ENCODE results near the gene ERMN. TPM values are rescaled to one million over a fixed set of nuclear protein-coding genes. Genes with fewer than 3 reads are reported as not detected.
A peak's percentile ranks its signal among the peaks of the same experiment; 100 is the strongest.

The ERMN gene
- total RNA-seq, 4 donors from 2014 or later, result 0.14 to 0.64 TPM; not detected in 2

DNA sequence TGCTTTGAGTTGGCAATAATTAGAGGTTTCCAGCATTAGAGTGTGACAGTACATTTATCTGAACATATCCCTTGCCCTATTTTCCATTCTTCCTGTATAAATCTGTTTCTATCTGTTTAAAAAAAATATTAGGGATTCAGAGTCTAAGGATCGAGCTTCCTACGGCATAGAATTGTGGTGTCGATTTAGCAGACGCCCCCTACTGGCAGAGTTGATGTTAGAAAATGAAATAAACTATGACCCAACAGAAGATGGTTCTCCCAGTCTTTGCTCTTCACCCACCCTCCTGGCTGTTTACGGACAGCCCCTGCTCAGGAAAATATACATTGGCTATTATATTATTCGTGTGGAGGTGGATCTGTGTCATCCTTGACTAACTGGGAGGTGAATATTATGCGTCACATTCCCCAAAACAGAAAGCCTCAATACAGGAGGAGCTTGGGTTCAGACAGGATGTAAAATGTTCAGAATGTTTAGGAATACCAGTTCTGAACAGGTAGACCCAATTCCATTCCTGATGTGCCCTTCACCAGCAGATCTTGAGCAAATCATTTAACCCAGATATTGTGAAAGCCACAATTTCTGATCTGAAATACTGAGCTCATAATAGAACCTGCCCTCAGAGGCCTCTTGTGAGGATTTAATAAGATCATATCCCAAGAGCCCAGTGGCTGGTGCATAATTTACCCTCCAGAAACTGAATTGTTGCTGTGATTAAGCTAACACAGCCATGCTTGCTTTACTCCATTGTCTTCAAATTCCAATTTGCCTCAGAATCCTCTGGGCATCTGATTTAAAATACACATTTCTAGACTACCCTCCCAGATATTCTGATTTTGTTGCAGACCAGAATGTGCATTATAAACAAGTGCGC, 10.8 kb upstream of the ERMN start:
- no peak overlapping the region for H3K27ac ChIP-seq
- no peaks in the 10 kb centered on the region for H3K4me1 ChIP-seq
- intact Hi-C loops (cut with DNase I; ENCODE audit: low total_unique reads), result no loop called here
- in situ Hi-C loops (cut with MboI; ENCODE audit: low pct_ligation_motif_present in 1 of 4, low pct_unique_long_range_greater_than_20kb in 1 of 4, low sequenced_read_pairs in 3 of 4), result loop anchor here in 3 of 4 donors (10.0 to 25.0 kb wide), 3 partner anchors 148 to 676 kb away; no protein-coding TSS in a partner anchor
- H3K36me3 ChIP-seq, result no peaks in the 10 kb centered on the region
- no peak overlapping the region for H3K4me3 ChIP-seq
- 38 to 39% methylated on average over 8 of the region's 8 CpGs for WGBS, 2 donors (ENCODE audit: low coverage in 1 of 2)
- H3K9me3 ChIP-seq, result no peaks in the 10 kb centered on the region
- H3K27me3 ChIP-seq, result no peaks in the 10 kb centered on the region
- DNase-seq, result peak; percentile 40
- TF ChIP-seq, protein P1, sequence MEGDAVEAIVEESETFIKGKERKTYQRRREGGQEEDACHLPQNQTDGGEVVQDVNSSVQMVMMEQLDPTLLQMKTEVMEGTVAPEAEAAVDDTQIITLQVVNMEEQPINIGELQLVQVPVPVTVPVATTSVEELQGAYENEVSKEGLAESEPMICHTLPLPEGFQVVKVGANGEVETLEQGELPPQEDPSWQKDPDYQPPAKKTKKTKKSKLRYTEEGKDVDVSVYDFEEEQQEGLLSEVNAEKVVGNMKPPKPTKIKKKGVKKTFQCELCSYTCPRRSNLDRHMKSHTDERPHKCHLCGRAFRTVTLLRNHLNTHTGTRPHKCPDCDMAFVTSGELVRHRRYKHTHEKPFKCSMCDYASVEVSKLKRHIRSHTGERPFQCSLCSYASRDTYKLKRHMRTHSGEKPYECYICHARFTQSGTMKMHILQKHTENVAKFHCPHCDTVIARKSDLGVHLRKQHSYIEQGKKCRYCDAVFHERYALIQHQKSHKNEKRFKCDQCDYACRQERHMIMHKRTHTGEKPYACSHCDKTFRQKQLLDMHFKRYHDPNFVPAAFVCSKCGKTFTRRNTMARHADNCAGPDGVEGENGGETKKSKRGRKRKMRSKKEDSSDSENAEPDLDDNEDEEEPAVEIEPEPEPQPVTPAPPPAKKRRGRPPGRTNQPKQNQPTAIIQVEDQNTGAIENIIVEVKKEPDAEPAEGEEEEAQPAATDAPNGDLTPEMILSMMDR (IDR thresholded peaks at IDR 0.05), result peak; percentile 58 to 78 (median 63)
- TF ChIP-seq POLR2A (IDR thresholded peaks at IDR 0.05) (no peak), EP300 (IDR thresholded peaks at IDR 0.05; ENCODE audit: low read depth) (no peak)

DNA sequence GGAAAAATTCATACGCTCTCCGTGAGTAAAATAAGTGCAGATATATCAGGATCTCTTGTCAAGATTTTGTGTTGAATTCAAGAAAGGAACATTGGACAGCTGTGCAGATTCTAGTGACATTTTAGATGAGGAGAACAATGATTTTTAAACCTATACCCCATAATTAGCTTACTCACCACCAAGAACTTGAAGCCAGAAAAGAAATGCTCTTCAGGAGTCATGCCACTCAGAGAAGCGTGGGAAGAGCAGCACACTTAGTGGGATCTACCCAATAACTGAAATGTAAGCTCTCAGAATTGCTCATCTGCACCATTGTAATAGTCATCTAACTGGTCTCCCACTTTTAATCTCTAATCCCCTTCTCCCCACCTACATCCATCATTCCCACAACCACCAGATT, 9.2 kb upstream of the ERMN start:
- Histone ChIP-seq H3K27me3 (no peaks in the 10 kb centered on the region), H3K27ac (no peak overlapping the region), H3K36me3 (no peaks in the 10 kb centered on the region), H3K4me3 (no peak overlapping the region), H3K4me1 (peaks cover 0 to 13% (median 5%) of the 10 kb centered on the region in 4 donors), H3K9me3 (no peaks in the 10 kb centered on the region)
- intact Hi-C loops (cut with DNase I; ENCODE audit: low total_unique reads) (no loop called here), in situ Hi-C loops (cut with MboI; ENCODE audit: low pct_ligation_motif_present in 1 of 4, low pct_unique_long_range_greater_than_20kb in 1 of 4, low sequenced_read_pairs in 3 of 4) (loop anchor here in 3 of 4 donors (10.0 to 25.0 kb wide), 3 partner anchors 150 to 678 kb away; no protein-coding TSS in a partner anchor)
- TF ChIP-seq, protein P1 (IDR thresholded peaks at IDR 0.05), result no peak
- TF ChIP-seq POLR2A (IDR thresholded peaks at IDR 0.05) (no peak), POLR2AphosphoS5 (IDR thresholded peaks at IDR 0.05) (no peak), EP300 (IDR thresholded peaks at IDR 0.05; ENCODE audit: low read depth) (no peak)
- WGBS, 2 donors (ENCODE audit: low coverage in 1 of 2), result 92 to 96% methylated on average over 3 of the region's 3 CpGs
- DNase-seq, result no peak

DNA sequence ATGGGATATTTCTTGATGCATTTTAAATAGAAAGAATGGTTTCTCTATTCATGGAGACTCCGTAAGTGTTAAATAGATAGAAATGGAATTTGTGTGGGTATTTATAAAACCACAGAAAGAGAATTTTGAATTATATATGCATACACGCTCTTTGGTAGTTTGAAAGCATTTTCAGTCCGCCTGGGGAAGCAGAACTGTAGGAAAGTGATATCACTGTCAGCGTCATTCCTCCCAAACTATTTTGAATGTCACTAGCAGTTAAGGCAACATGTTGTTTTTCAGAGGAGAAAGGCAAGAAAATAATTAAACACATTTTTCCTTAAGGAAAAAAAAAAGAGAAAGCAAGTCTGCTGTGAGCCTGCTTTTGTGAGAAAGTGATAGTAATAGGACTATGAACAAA, 8.7 kb upstream of the ERMN start:
- Histone ChIP-seq H3K27ac (no peak overlapping the region), H3K4me3 (no peak overlapping the region), H3K9me3 (no peaks in the 10 kb centered on the region), H3K4me1 (peaks cover 0 to 16% (median 6%) of the 10 kb centered on the region in 4 donors), H3K27me3 (no peaks in the 10 kb centered on the region), H3K36me3 (no peaks in the 10 kb centered on the region)
- in situ Hi-C loops (cut with MboI; ENCODE audit: low pct_ligation_motif_present in 1 of 4, low pct_unique_long_range_greater_than_20kb in 1 of 4, low sequenced_read_pairs in 3 of 4) (loop anchor here in 3 of 4 donors (10.0 to 25.0 kb wide), 3 partner anchors 150 to 678 kb away; no protein-coding TSS in a partner anchor), intact Hi-C loops (cut with DNase I; ENCODE audit: low total_unique reads) (no loop called here)
- no peak for DNase-seq
- TF ChIP-seq, protein P1 (IDR thresholded peaks at IDR 0.05), result no peak
- no peak for TF ChIP-seq POLR2A (IDR thresholded peaks at IDR 0.05)
- no peak for TF ChIP-seq POLR2AphosphoS5 (IDR thresholded peaks at IDR 0.05)
- TF ChIP-seq EP300 (IDR thresholded peaks at IDR 0.05; ENCODE audit: low read depth), result no peak
- 94 to 96% methylated on average over 4 of the region's 4 CpGs for WGBS, 2 donors (ENCODE audit: low coverage in 1 of 2)

DNA sequence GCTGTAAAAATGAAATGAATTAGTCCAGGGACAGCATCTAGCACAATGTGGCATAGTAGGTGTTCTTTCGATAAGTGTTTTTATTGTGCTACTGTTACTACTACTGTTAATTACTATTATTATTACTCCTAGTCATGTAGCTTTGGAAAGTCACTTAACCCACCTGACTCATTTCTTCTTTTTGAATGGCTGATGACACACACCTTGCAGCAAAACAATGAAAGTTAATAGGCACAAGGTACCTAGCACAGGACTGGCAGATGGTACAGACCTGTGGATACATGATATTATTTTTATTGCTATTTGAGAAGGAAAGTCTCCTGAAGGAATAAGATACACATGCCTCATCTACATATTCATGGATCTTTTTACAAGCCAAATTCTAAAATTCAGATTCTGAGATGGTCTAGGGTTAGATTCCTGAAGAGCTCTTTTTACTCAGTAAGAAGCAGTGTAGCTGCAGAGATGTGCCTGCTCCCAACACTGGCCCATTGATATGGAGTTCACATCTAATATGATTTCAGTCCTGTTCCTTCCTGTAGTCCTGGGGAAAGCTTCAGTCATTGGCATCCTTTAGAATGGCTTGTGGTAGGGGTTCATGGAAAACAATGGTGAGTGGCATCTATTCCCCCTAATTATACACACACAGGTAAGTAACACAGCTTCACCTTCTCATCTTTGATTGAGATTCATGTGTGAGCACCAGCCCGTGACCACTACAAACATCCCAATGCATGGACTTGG, 7.9 kb upstream of the ERMN start:
- peaks cover 0 to 23% (median 10%) of the 10 kb centered on the region in 4 donors for H3K4me1 ChIP-seq
- TF ChIP-seq, protein P1 (IDR thresholded peaks at IDR 0.05), result no peak
- no peak for TF ChIP-seq POLR2AphosphoS5 (IDR thresholded peaks at IDR 0.05)
- in situ Hi-C loops (cut with MboI; ENCODE audit: low pct_ligation_motif_present in 1 of 4, low pct_unique_long_range_greater_than_20kb in 1 of 4, low sequenced_read_pairs in 3 of 4), result loop anchor here in 3 of 4 donors (10.0 to 25.0 kb wide), 3 partner anchors 151 to 679 kb away; no protein-coding TSS in a partner anchor
- intact Hi-C loops (cut with DNase I; ENCODE audit: low total_unique reads), result no loop called here
- no peak overlapping the region for H3K27ac ChIP-seq
- no peaks in the 10 kb centered on the region for H3K36me3 ChIP-seq
- no peak overlapping the region for H3K4me3 ChIP-seq
- WGBS, 2 donors (ENCODE audit: low coverage in 1 of 2), result 96 to 100% methylated on average over 1 to 2 of the region's 2 CpGs
- H3K27me3 ChIP-seq, result no peaks in the 10 kb centered on the region
- H3K9me3 ChIP-seq, result no peaks in the 10 kb centered on the region
- no peak for DNase-seq
